Measurements from ENCODE around the gene GIMAP5. TPM values are rescaled to one million over a fixed set of nuclear protein-coding genes. Genes with fewer than 3 reads are reported as not detected.

Gene GIMAP5
- total and polyA plus RNA-seq, 2 of the 13 experiments (the other 11 are each of a cell fraction or from before 2014, with no cell fraction given): not detected

DNA sequence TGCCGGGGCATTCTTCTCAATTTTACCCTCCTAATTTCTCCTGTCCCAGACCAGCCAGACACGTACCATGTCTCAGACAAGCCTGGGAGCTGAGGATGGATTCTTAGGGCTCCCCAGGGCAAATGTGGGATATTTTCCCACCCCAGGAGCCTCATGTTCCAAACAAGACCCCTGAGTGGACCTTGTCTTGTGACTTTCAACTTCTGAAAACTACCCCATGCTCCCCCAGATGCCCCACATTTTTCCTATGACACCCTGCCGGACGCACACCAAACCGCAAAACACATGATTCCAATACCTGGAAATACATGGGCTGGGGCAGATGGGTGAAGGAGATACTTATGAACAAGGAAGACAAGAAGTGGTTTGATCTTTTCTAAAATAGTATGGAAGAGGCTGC, 874 bp downstream of the GIMAP5 start (continued):
- TF ChIP-seq, protein P1, sequence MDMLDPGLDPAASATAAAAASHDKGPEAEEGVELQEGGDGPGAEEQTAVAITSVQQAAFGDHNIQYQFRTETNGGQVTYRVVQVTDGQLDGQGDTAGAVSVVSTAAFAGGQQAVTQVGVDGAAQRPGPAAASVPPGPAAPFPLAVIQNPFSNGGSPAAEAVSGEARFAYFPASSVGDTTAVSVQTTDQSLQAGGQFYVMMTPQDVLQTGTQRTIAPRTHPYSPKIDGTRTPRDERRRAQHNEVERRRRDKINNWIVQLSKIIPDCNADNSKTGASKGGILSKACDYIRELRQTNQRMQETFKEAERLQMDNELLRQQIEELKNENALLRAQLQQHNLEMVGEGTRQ (IDR thresholded peaks at IDR 0.05; ENCODE audit: low read depth, low read length): no peak
- TF ChIP-seq, protein P1 (CRISPR knock-in tag; IDR thresholded peaks at IDR 0.05; ENCODE audit: borderline replicate concordance): no peak
- TF ChIP-seq IKZF1 (IDR thresholded peaks at IDR 0.05) (no peak), GABPB1 (CRISPR knock-in tag; IDR thresholded peaks at IDR 0.05) (no peak), ZNF776 (CRISPR knock-in tag; IDR thresholded peaks at IDR 0.05) (no peak), ZNF124 (CRISPR knock-in tag; IDR thresholded peaks at IDR 0.05) (no peak), ZNF746 (CRISPR knock-in tag; IDR thresholded peaks at IDR 0.05) (no peak)

DNA sequence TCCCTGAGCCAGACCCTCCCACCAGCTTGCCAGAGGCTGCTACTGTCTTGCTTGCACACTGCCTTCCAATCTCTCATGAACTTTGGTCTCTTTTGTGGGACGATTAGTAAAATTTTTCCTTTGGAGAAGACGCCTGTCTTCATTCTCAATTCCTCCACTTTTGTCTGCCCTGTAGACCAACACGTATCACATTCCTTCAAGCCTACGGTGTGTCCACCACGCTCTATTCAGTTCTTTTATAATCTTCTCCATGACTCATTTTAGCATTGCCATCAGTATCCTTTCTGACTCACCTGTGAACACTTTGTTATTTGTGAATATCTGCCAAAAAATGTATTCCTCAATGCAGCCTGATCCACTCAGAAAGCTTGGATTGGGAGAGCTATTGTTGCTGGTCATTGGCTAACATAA, 1.4 kb downstream of the GIMAP5 start:
- WGBS (ENCODE audit: low lambda C conversion rate): 40% methylated on average over 5 of the region's 5 CpGs
- no peak for FAIRE-seq

More for the DNA sequence above, 1.4 kb downstream of the GIMAP5 start:
- Histone ChIP-seq H3K36me3 (replicated peaks in 1 of 2; ENCODE audit: control insufficient read depth in 1 of 2, insufficient read depth in 2 of 2, low read length in 2 of 2) (no peaks in the 10 kb centered on the region), H3K27me3 (ENCODE audit: control insufficient read depth in 1 of 2, insufficient read depth in 2 of 2, low read length in 2 of 2) (peaks cover 1 to 10% of the 10 kb centered on the region in 2 experiments; a peak in 2 of 5 replicates), H3K79me2 (ENCODE audit: insufficient read depth, low read length) (no peaks in the 10 kb centered on the region), H3K4me3 (replicated peaks in 1 of 3; ENCODE audit: insufficient read depth in 1 of 3, low read depth in 2 of 3, low read length in 3 of 3) (no peak overlapping the region), H3K4me2 (ENCODE audit: low read depth, low read length) (no peak overlapping the region), H3K9ac (ENCODE audit: insufficient read depth, low read depth, low read length) (no peak overlapping the region), H3K4me1 (ENCODE audit: insufficient read depth, low read length) (no peaks in the 10 kb centered on the region), H4K20me1 (ENCODE audit: insufficient read depth, low read length) (no peaks in the 10 kb centered on the region), H3K9me3 (ENCODE audit: low read length) (no peaks in the 10 kb centered on the region), H2AFZ (ENCODE audit: low read length) (no peak overlapping the region), H3K27ac (ENCODE audit: extremely low read length, insufficient read depth, low read length) (no peak overlapping the region)
- no peak for ATAC-seq
- TF ChIP-seq DMAP1 (CRISPR knock-in tag; IDR thresholded peaks at IDR 0.05) (no peak), JUN (CRISPR knock-in tag; IDR thresholded peaks at IDR 0.05) (no peak), BORCS8-MEF2B (CRISPR knock-in tag; IDR thresholded peaks at IDR 0.05) (no peak), SRSF9 (IDR thresholded peaks at IDR 0.05; ENCODE audit: borderline replicate concordance, insufficient read depth, low read depth, low read length, poor library complexity, severe bottlenecking) (no peak), MBNL3 (CRISPR knock-in tag; conservative IDR thresholded peaks at IDR 0.05) (no peak), GATAD2A (CRISPR knock-in tag; IDR thresholded peaks at IDR 0.05) (no peak), NFYC (CRISPR knock-in tag; IDR thresholded peaks at IDR 0.05) (no peak), BHLHE40 (IDR thresholded peaks at IDR 0.05; ENCODE audit: low read length) (no peak), ZMYM4 (CRISPR knock-in tag; IDR thresholded peaks at IDR 0.05) (no peak), RARG (CRISPR knock-in tag; IDR thresholded peaks at IDR 0.05; ENCODE audit: low read depth) (no peak), ZNF264 (CRISPR knock-in tag; IDR thresholded peaks at IDR 0.05) (no peak), ZSCAN21 (CRISPR knock-in tag; IDR thresholded peaks at IDR 0.05; ENCODE audit: borderline replicate concordance) (no peak), ZNF44 (CRISPR knock-in tag; IDR thresholded peaks at IDR 0.05) (no peak), ZNF136 (CRISPR knock-in tag; IDR thresholded peaks at IDR 0.05; ENCODE audit: low read depth) (no peak), RELA (CRISPR knock-in tag; IDR thresholded peaks at IDR 0.05) (no peak)
- TF ChIP-seq, protein P2, sequence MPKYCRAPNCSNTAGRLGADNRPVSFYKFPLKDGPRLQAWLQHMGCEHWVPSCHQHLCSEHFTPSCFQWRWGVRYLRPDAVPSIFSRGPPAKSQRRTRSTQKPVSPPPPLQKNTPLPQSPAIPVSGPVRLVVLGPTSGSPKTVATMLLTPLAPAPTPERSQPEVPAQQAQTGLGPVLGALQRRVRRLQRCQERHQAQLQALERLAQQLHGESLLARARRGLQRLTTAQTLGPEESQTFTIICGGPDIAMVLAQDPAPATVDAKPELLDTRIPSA (CRISPR knock-in tag; IDR thresholded peaks at IDR 0.05; ENCODE audit: borderline replicate concordance): no peak
- TF ChIP-seq, protein P1 (IDR thresholded peaks at IDR 0.05; ENCODE audit: low read depth, low read length): no peak
- TF ChIP-seq, protein P1 (CRISPR knock-in tag; IDR thresholded peaks at IDR 0.05; ENCODE audit: borderline replicate concordance): no peak
- ChIA-PET POLR2A (no interaction called here), CTCF (ENCODE audit: low intra/inter-chr PET ratio, low total read pairs) (no interaction called here)
- in situ Hi-C loops (cut with HindIII; ENCODE audit: extremely low pct_ligation_motif_present, low pct_unique_long_range_greater_than_20kb) (no loop called here), intact Hi-C loops (cut with micrococcal nuclease; ENCODE audit: unreplicated experiment) (no loop called here)
- BruUV-seq (replicated peaks): no TSS peak
- DNase-seq (ENCODE audit: low spot score): no peak
